Heart left ventricle (tissue), 16 donors: ENCODE measurements around the gene MPRIP. TPM values are rescaled to one million over a fixed set of nuclear protein-coding genes. Genes with fewer than 3 reads are reported as not detected.

ENCODE experiments used
- ATAC-seq, 4 donors: fragments of 200-7000 bp; cut with Tn5 transposase; one replicate each; pipeline ENCODE4 v1.9.1; 2020 to 2022; ENCODE audit warnings: moderate library complexity in 4 of 4, mild to moderate bottlenecking in 3 of 4, moderate number of reproducible peaks in 1 of 4
- DNase-seq, 5 donors: peaks; one replicate each; pipeline ENCODE4 v3.0.0-alpha.2; 2020
- H3K27ac ChIP-seq, 12 donors: fragments of 200-600 bp; sonication (generic) in 4 of 12; one replicate each; pipeline versions ENCODE4 v1.5.0 to v1.8.0; 2016 to 2022; ENCODE audit warnings: mild to moderate bottlenecking in 2 of 12
- H3K27me3 ChIP-seq, 9 donors: fragments of 200-600 bp; sonication (generic) in 2 of 9; one replicate each; pipeline versions ENCODE4 v1.5.1 to v1.8.0; 2016 to 2022; ENCODE audit warnings: mild to moderate bottlenecking in 3 of 9
- H3K36me3 ChIP-seq, 9 donors: fragments of 200-600 bp; sonication (generic) in 2 of 9; one replicate each; pipeline versions ENCODE4 v1.5.0 to v1.8.0; 2018 to 2022; ENCODE audit warnings: mild to moderate bottlenecking in 2 of 9
- H3K4me1 ChIP-seq, 12 donors: fragments of 200-600 bp; sonication (generic) in 4 of 12; one replicate each; pipeline versions ENCODE4 v1.5.0 to v1.8.0; 2016 to 2022; ENCODE audit warnings: mild to moderate bottlenecking in 3 of 12
- H3K4me3 ChIP-seq, 12 donors: fragments of 200-600 bp; sonication (generic) in 4 of 12; one replicate each; pipeline versions ENCODE4 v1.5.0 to v1.8.0; 2017 to 2022; ENCODE audit warnings: mild to moderate bottlenecking in 9 of 12, moderate library complexity in 4 of 12
- H3K9me3 ChIP-seq, 12 donors: fragments of 200-600 bp; sonication (generic) in 4 of 12; one replicate each; pipeline versions ENCODE4 v1.5.0 to v1.8.0; 2016 to 2022; ENCODE audit warnings: mild to moderate bottlenecking in 1 of 12
- POLR2A ChIP-seq, 2 donors: fragments of 450-650 bp; IDR thresholded peaks; one replicate each; pipeline ENCODE4 v1.6.1; 2017; ENCODE audit warnings: antibody characterized with exemption in 2 of 2, mild to moderate bottlenecking in 2 of 2, moderate library complexity in 2 of 2
- WGBS, 4 donors: extraction: QIAGEN DNeasy Blood & Tissue Kit in 2 of 4; methylation state at CpG; one replicate each; pipeline versions ENCODE4 v1.1.5 to v1.1.7; 2013 to 2018; 5-methylcytosine and 5-hydroxymethylcytosine counted together
- intact Hi-C, 10 donors: fragments of 100-400 bp; cut with DNase I; formaldehyde crosslinking; loops; one replicate each; pipeline versions ENCODE4 v1.11.1 to v1.14.2; 2022
- polyA plus RNA-seq, 2 donors: library from polyadenylated mRNA; stranded (reverse); fragments of 200-250 nt; gene quantifications; one replicate each; pipeline ENCODE4 v1.2.3, GENCODE V29; 2013
- total RNA-seq, 9 donors: library from RNA; depleted of rRNA in 2 of 9; stranded (reverse); fragments of >200 nt in 2 of 9; fragmentation: NEBNext Ultra II Directional in 3 of 9; extraction: Animal tissue kit (Norgen Biotek cat#: 25700) in 3 of 9; gene quantifications; one replicate each; pipeline versions ENCODE4 v1.1.0 to v1.2.4, GENCODE V29; 2016 to 2023
- TF ChIP-seq, protein P1 (sequence below), 12 donors: fragments of 200-600 bp; sonication (generic) in 4 of 12; IDR thresholded peaks; one replicate each; pipeline versions ENCODE4 v1.5.0 to v1.8.0; 2018 to 2022; ENCODE audit warnings: antibody characterized with exemption in 12 of 12, mild to moderate bottlenecking in 5 of 12
- donor health status: ischemic (EF 13 %, LVEDD 7.1; RV severe dilation, severe dysfunction).
- donor health status: healthy with polysubstance abuse.
- donor health status: DM: no; HTN: yes; CAD: no.
- donor health status: DM: no; HTN: no; CAD: no.
- donor health status: ischemic (EF 25% LVEDD 6.9; RV normal size, moderate dysfunction).
- donor health status: ischemic (EF 25% LVEDD 5.7; RV mildly dilated, moderate dysfunction).
- donor health status: healthy.
- donor health status: DM: yes; HTN: yes; CAD: no.
- donor health status: ischemic (EF 35%, LVEDD 5.7; RV mildly dilated, moderate dysfunction).
- donor health status: nonischemic (EF 11% LVEDD 7.7; RV severe dilation, severe dysfunction).
- donor health status: DM: yes; HTN: yes; CAD: no.
- donor health status: PGD.
- donor health status: ischemic (EF 29% LVEDD 5.4; RV normal size, mild dysfunction).
- donor health status: nonischemic (EF 23%, LVEDD 6.1; RV moderate dilation, normal function).

The MPRIP gene
- total and polyA plus RNA-seq, 11 donors = 131 to 686 (median 343) TPM

GRCh38 chr17:17151962-17152361 lies 109.7 kb downstream of the MPRIP start:
- ATAC-seq = peak; percentile 92 to 97 (median 95)
- Histone ChIP-seq H3K27me3 (no peaks in the 10 kb centered on the region), H3K4me3 (no peak overlapping the region), H3K4me1 (peaks cover 12 to 45% (median 27%) of the 10 kb centered on the region in 12 donors), H3K27ac (peak overlapping the region; percentile 35 to 90 (median 82)), H3K9me3 (no peaks in the 10 kb centered on the region), H3K36me3 (peaks cover 0 to 98% (median 87%) of the 10 kb centered on the region in 9 donors)
- TF ChIP-seq, protein P1, sequence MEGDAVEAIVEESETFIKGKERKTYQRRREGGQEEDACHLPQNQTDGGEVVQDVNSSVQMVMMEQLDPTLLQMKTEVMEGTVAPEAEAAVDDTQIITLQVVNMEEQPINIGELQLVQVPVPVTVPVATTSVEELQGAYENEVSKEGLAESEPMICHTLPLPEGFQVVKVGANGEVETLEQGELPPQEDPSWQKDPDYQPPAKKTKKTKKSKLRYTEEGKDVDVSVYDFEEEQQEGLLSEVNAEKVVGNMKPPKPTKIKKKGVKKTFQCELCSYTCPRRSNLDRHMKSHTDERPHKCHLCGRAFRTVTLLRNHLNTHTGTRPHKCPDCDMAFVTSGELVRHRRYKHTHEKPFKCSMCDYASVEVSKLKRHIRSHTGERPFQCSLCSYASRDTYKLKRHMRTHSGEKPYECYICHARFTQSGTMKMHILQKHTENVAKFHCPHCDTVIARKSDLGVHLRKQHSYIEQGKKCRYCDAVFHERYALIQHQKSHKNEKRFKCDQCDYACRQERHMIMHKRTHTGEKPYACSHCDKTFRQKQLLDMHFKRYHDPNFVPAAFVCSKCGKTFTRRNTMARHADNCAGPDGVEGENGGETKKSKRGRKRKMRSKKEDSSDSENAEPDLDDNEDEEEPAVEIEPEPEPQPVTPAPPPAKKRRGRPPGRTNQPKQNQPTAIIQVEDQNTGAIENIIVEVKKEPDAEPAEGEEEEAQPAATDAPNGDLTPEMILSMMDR (IDR thresholded peaks at IDR 0.05) = no peak
- no peak for TF ChIP-seq POLR2A (IDR thresholded peaks at IDR 0.05)
- DNase-seq = peak; percentile 84 to 95 (median 91)
- 12 to 40% (median 33%) methylated on average over 5 to 8 of the region's 8 CpGs for WGBS, 4 donors
- intact Hi-C loops = loop anchor here in 3 of 10 donors (5.0 kb wide), 3 partner anchors 40 to 85 kb away; partner anchors contain the start of gene FLCN (in 2 of the 3)

DNA sequence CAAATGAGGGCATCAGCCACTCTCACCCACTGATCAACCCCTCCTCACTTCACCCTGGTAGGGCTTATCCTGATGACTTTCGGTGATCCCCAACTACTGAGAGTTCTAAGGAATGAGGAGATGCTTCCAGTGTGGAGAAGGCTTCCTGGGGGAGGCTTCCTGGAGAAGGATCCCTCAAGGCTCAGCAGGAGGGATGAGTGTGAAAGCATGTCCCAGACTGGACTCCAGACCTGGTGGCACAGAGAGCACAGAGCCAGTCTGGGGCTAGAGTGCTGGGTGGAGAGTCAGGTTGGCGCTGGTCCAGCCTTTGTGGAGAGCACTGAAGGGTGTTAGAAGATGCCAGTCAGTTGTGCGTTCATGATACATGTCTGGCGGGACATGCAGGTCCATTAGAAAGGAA lies 110.1 kb downstream of the MPRIP start:
- 52 to 59% (median 58%) methylated on average over 4 of the region's 4 CpGs for WGBS, 4 donors
- DNase-seq (peak in 4 of 5 donors; percentile 59 to 82 (median 72)), ATAC-seq (peak; percentile 66 to 79 (median 76))
- Histone ChIP-seq H3K27me3 (no peaks in the 10 kb centered on the region), H3K4me3 (no peak overlapping the region), H3K27ac (peak overlapping the region; percentile 35 to 90 (median 80)), H3K4me1 (peaks cover 12 to 45% (median 27%) of the 10 kb centered on the region in 12 donors), H3K9me3 (no peaks in the 10 kb centered on the region), H3K36me3 (peaks cover 0 to 98% (median 87%) of the 10 kb centered on the region in 9 donors)
- TF ChIP-seq, protein P1 (IDR thresholded peaks at IDR 0.05) = no peak
- no peak for TF ChIP-seq POLR2A (IDR thresholded peaks at IDR 0.05)
- intact Hi-C loops = loop anchor here in 3 of 10 donors (5.0 kb wide), 3 partner anchors 40 to 85 kb away; partner anchors contain the start of gene FLCN (in 2 of the 3)

DNA sequence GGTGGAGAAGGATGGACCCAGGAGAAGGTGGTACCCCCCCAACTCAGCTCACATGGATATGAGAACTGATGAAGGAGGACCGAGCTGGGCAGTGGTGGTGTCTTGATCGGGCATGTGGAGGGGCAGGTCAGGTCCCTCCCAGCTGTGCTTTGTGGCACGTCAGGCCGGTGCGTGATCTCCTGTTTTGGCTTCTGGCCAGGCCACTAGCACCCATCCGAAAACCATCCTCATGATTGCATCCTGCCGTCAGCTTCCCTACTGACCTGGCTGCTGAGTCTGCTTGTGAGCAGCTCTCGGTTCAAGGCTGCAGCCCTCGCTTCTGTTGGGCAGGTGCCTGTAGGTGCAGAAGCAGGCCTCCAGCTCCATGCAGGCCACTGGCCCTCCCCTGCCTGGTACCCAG lies 110.8 kb downstream of the MPRIP start:
- WGBS, 4 donors = 68 to 80% (median 74%) methylated on average over 5 to 9 of the region's 9 CpGs
- H3K9me3 ChIP-seq = no peaks in the 10 kb centered on the region
- ATAC-seq (no peak), DNase-seq (no peak)
- intact Hi-C loops = loop anchor here in 3 of 10 donors (5.0 kb wide), 3 partner anchors 39 to 84 kb away; partner anchors contain the start of gene FLCN (in 2 of the 3)
- H3K27ac ChIP-seq = peak overlapping the region in 7 of 12 donors; percentile 35 to 90 (median 80)
- TF ChIP-seq, protein P1 (IDR thresholded peaks at IDR 0.05) = no peak
- no peak overlapping the region for H3K4me3 ChIP-seq
- H3K36me3 ChIP-seq = peaks cover 0 to 98% (median 86%) of the 10 kb centered on the region in 9 donors
- H3K27me3 ChIP-seq = no peaks in the 10 kb centered on the region
- peaks cover 12 to 45% (median 27%) of the 10 kb centered on the region in 12 donors for H3K4me1 ChIP-seq

- Histone ChIP-seq H3K36me3 (peaks cover 0 to 98% (median 86%) of the 10 kb centered on the region in 9 donors), H3K27ac (no peak overlapping the region), H3K27me3 (no peaks in the 10 kb centered on the region), H3K4me3 (no peak overlapping the region), H3K9me3 (no peaks in the 10 kb centered on the region), H3K4me1 (peaks cover 12 to 45% (median 27%) of the 10 kb centered on the region in 12 donors)
- WGBS, 4 donors = 69 to 91% (median 82%) methylated on average over 6 to 7 of the region's 7 CpGs
- DNase-seq (no peak), ATAC-seq (no peak)
- no peak for TF ChIP-seq POLR2A (IDR thresholded peaks at IDR 0.05)
- TF ChIP-seq, protein P1 (IDR thresholded peaks at IDR 0.05) = no peak
- intact Hi-C loops = loop anchor here in 3 of 10 donors (5.0 kb wide), 3 partner anchors 39 to 84 kb away; partner anchors contain the start of gene FLCN (in 2 of the 3)
Measured at GRCh38 chr17:17153709-17154108, 111.5 kb downstream of the MPRIP start.
